IMR-90 (cell line): ENCODE results near the gene MAML3. TPM values are rescaled to one million over a fixed set of nuclear protein-coding genes. Genes with fewer than 3 reads are reported as not detected.

Source experiments
- ATAC-seq: fragments of 200-7000 bp; cut with Tn5 transposase; 2 replicates; pipeline ENCODE4 v1.9.1; 2020; ENCODE audit warnings: low read depth, mild to moderate bottlenecking, moderate library complexity
- BruUV-seq: library from RNA; stranded (reverse); fragments of 400-500 nt; replicated peaks from 2 replicates; lab custom pipeline; 2021; lab: Mats Ljungman, UMichigan
- CTCF ChIA-PET: fragments of 300-600 bp; formaldehyde crosslinking; extraction: SDS; loops from one replicate; lab custom pipeline; 2021; ENCODE audit warnings: antibody characterized with exemption; lab: Yijun Ruan, JAX
- POLR2A ChIA-PET: fragments of 300-600 bp; sonication (Branson Sonifier 250); formaldehyde crosslinking; loops from one replicate; lab custom pipeline; 2022; ENCODE audit warnings: antibody characterized with exemption; ENCODE audit not compliant: unreplicated experiment; lab: Charles Lee
- DNase-seq: peaks from one replicate; pipeline ENCODE4 v3.0.0; 2013
- H2AFZ ChIP-seq: replicated peaks from 2 replicates; pipeline ENCODE3; 2013; ENCODE audit warnings: low read length, mild to moderate bottlenecking; ENCODE audit not compliant: poor library complexity
- H2AK5ac ChIP-seq: 2 replicates; pipeline ENCODE4 v1.6.1; 2013; ENCODE audit warnings: low read depth, low read length, inconsistent platforms
- H2AK9ac ChIP-seq: replicated peaks from 2 replicates; pipeline ENCODE3; 2013; ENCODE audit warnings: mild to moderate bottlenecking, low read depth, low read length, moderate library complexity; ENCODE audit not compliant: poor library complexity
- H2BK120ac ChIP-seq: 2 replicates; pipeline ENCODE4 v1.6.1; 2013; ENCODE audit warnings: low read depth, low read length, inconsistent platforms
- H2BK15ac ChIP-seq: 3 replicates; pipeline ENCODE4 v1.6.1; 2013; ENCODE audit warnings: low read depth, low read length, inconsistent platforms
- H2BK20ac ChIP-seq: 2 replicates; pipeline ENCODE4 v1.6.1; 2013; ENCODE audit warnings: low read depth, mild to moderate bottlenecking, inconsistent platforms, low read length, moderate library complexity
- H2BK5ac ChIP-seq: 2 replicates; pipeline ENCODE4 v1.6.1; 2013; ENCODE audit warnings: mild to moderate bottlenecking, low read depth, low read length, inconsistent platforms; ENCODE audit not compliant: poor library complexity, severe bottlenecking
- H3K14ac ChIP-seq: replicated peaks from 2 replicates; pipeline ENCODE4 v1.6.1; 2013; ENCODE audit warnings: low read depth, low read length, inconsistent platforms
- H3K18ac ChIP-seq: 2 replicates; pipeline ENCODE4 v1.6.1; 2013; ENCODE audit warnings: low read depth, low read length, control low read depth
- H3K23ac ChIP-seq: 2 replicates; pipeline ENCODE4 v1.6.1; 2013; ENCODE audit warnings: low read depth, low read length, inconsistent platforms
- H3K27ac ChIP-seq: 2 replicates; pipeline ENCODE4 v1.5.1; 2013; ENCODE audit warnings: mild to moderate bottlenecking, control low read depth, low read length; ENCODE audit not compliant: insufficient read depth
- H3K27me3 ChIP-seq: 2 replicates; pipeline ENCODE4 v1.6.1; 2013; ENCODE audit warnings: low read length; ENCODE audit not compliant: control insufficient read depth, insufficient read depth
- H3K36me3 ChIP-seq: 2 replicates; pipeline ENCODE4 v1.6.1; 2013; ENCODE audit warnings: low read length, mixed read lengths; ENCODE audit not compliant: control insufficient read depth, insufficient read depth
- H3K4ac ChIP-seq: 2 replicates; pipeline ENCODE4 v1.6.1; 2013; ENCODE audit warnings: low read depth, low read length, inconsistent platforms
- H3K4me1 ChIP-seq: 2 replicates; pipeline ENCODE4 v1.6.1; 2013; ENCODE audit warnings: low read length, mixed read lengths; ENCODE audit not compliant: control insufficient read depth, insufficient read depth
- H3K4me2 ChIP-seq: 2 replicates; pipeline ENCODE4 v1.6.1; 2013; ENCODE audit warnings: low read depth, mild to moderate bottlenecking, control low read depth, low read length, moderate library complexity
- H3K4me3 ChIP-seq: 2 replicates; pipeline ENCODE4 v1.5.1; 2013; ENCODE audit warnings: low read depth, mild to moderate bottlenecking, control low read depth, low read length, moderate library complexity; ENCODE audit not compliant: insufficient read depth
- H3K56ac ChIP-seq: 2 replicates; pipeline ENCODE4 v1.6.1; 2013; ENCODE audit warnings: low read length, inconsistent platforms; ENCODE audit not compliant: insufficient read depth; ENCODE audit errors: extremely low read depth
- H3K79me1 ChIP-seq, 2 experiments: 2 replicates each; pipeline ENCODE4 v1.6.1; 2013; ENCODE audit warnings: low read length in 2 of 2, inconsistent platforms in 1 of 2, low read depth in 1 of 2
- H3K9ac ChIP-seq: 2 replicates; pipeline ENCODE4 v1.6.1; 2013; ENCODE audit warnings: low read depth, low read length, control low read depth
- H3K9me1 ChIP-seq: 2 replicates; pipeline ENCODE4 v1.6.1; 2013; ENCODE audit warnings: low read length, inconsistent platforms; ENCODE audit not compliant: insufficient read depth
- H3K9me3 ChIP-seq: 2 replicates; pipeline ENCODE4 v1.6.1; 2013; ENCODE audit warnings: low read length; ENCODE audit not compliant: control insufficient read depth, insufficient read depth
- H4K20me1 ChIP-seq: 2 replicates; pipeline ENCODE4 v1.6.1; 2013; ENCODE audit warnings: low read length, inconsistent platforms; ENCODE audit not compliant: insufficient read depth
- H4K5ac ChIP-seq: 2 replicates; pipeline ENCODE4 v1.6.1; 2013; ENCODE audit warnings: mild to moderate bottlenecking, low read depth, low read length, control low read depth
- H4K8ac ChIP-seq, 2 experiments: 2 replicates each; pipeline ENCODE4 v1.6.1; 2013; ENCODE audit warnings: low read depth in 2 of 2, low read length in 2 of 2, control low read depth in 1 of 2, inconsistent platforms in 1 of 2
- H4K91ac ChIP-seq: 2 replicates; pipeline ENCODE4 v1.6.1; 2013; ENCODE audit warnings: low read depth, low read length, inconsistent platforms; ENCODE audit not compliant: insufficient read depth
- BHLHE40 ChIP-seq: fragments of 150-350 bp; IDR thresholded peaks from 2 replicates; pipeline ENCODE4 v1.6.1; 2016; ENCODE audit warnings: mild to moderate bottlenecking, low read depth, low read length
- CTCF ChIP-seq: conservative IDR thresholded peaks from 2 replicates; pipeline ENCODE4 v1.5.1; 2012; ENCODE audit warnings: mild to moderate bottlenecking, low read depth, low read length, improper control_type of control experiment
- NFE2L2 ChIP-seq: fragments of 150-350 bp; IDR thresholded peaks from 2 replicates; pipeline ENCODE4 v1.6.1; 2016; ENCODE audit warnings: low read depth, mild to moderate bottlenecking, low read length
- RFX5 ChIP-seq: IDR thresholded peaks from 2 replicates; pipeline ENCODE4 v1.8.0; 2012; ENCODE audit warnings: low read depth, mild to moderate bottlenecking, low read length, moderate library complexity
- WGBS, 2 experiments: methylation state at CpG; one replicate each; pipeline versions ENCODE4 v1.1.5 to v1.1.7; 2013; ENCODE audit warnings: missing lambda C conversion rate in 2 of 2; ENCODE audit not compliant: insufficient read length in 1 of 2; ENCODE audit errors: extremely low coverage in 2 of 2; 5-methylcytosine and 5-hydroxymethylcytosine counted together
- dilution Hi-C: fragments of 300-500 bp; cut with HindIII; formaldehyde crosslinking; loops from one replicate; pipeline ENCODE4 v1.14.3; 2018; ENCODE audit warnings: low sequenced_read_pairs; ENCODE audit not compliant: unreplicated experiment
- in situ Hi-C: fragments of 300-500 bp; cut with MboI; formaldehyde crosslinking; loops from 3 replicates; pipeline ENCODE4 v1.14.3; 2019; ENCODE audit warnings: low sequenced_read_pairs, inconsistent platforms, mixed read lengths
- intact Hi-C: fragments of 100-400 bp; cut with micrococcal nuclease; formaldehyde crosslinking; loops from 2 replicates; pipeline ENCODE4 v1.10.0; 2022
- polyA plus RNA-seq, 3 experiments: library from polyadenylated mRNA; depleted of rRNA; stranded (reverse); fragments of >200 nt; gene quantifications; 2 replicates each; pipeline ENCODE4 v1.2.3, GENCODE V29; 2012; ENCODE audit warnings: low replicate concordance in 1 of 3
- total RNA-seq: library from RNA; depleted of rRNA; stranded (reverse); fragments of >200 nt; gene quantifications from 2 replicates; pipeline ENCODE4 v1.2.3, GENCODE V29; 2012

Gene MAML3
- total and polyA plus RNA-seq, 2 of the 4 experiments (the other 2 are of a cell fraction) = 0.90 to 1.7 TPM

GRCh38 chr4:140187316-140187695 lies 33.3 kb upstream of the MAML3 start:
- Histone ChIP-seq H4K20me1 (no peaks in the 10 kb centered on the region), H3K9me1 (0 out of 2 replicates have a peak, but pooled peaks cover 4% of the 10 kb centered on the region), H3K9me3 (no peaks in the 10 kb centered on the region), H3K4ac (no peak overlapping the region), H3K27ac (no peak overlapping the region), H3K4me3 (no peak overlapping the region), H2BK5ac (no peak overlapping the region), H3K9ac (no peak overlapping the region), H3K4me2 (no peak overlapping the region), H3K79me1 (no peaks in the 10 kb centered on the region), H2AK5ac (no peak overlapping the region), H2BK20ac (no peak overlapping the region), H2BK120ac (no peak overlapping the region), H3K18ac (no peak overlapping the region), H2AK9ac (no peak overlapping the region), H4K91ac (no peak overlapping the region), H2AFZ (no peak overlapping the region), H4K8ac (no peak overlapping the region), H3K36me3 (no peaks in the 10 kb centered on the region), H3K27me3 (no peaks in the 10 kb centered on the region), H4K5ac (no peak overlapping the region), H3K23ac (no peak overlapping the region), H3K14ac (no peak overlapping the region), H2BK15ac (no peak overlapping the region), H3K4me1 (peaks cover 5% of the 10 kb centered on the region), H3K56ac (no peak overlapping the region)
- TF ChIP-seq NFE2L2 = no peak
- TF ChIP-seq RFX5 = no peak
- no peak for TF ChIP-seq BHLHE40
- no peak for TF ChIP-seq CTCF
- dilution Hi-C loops = no loop called here
- POLR2A ChIA-PET = no interaction called here
- no peak; the same call in 1 of the 2 replicates for ATAC-seq
- no TSS peak for BruUV-seq
- intact Hi-C loops = no loop called here
- no CpG with 5 or more reads among the region's 1 CpG for WGBS, 2 experiments
- CTCF ChIA-PET = interaction anchor here (0.5 kb wide), 1 partner anchor 39 kb away, joined by 3 read pairs; no protein-coding TSS in a partner anchor
- peak; percentile 33 for DNase-seq
- in situ Hi-C loops = no loop called here
